Upper lobe of right lung (tissue), 1 donor: Measurements from ENCODE around the gene METTL8. TPM values are rescaled to one million over a fixed set of nuclear protein-coding genes. Genes with fewer than 3 reads are reported as not detected.
"Not testable (repeated sequence)": the region's sequence is repeated elsewhere in the genome, so short reads cannot be mapped to it uniquely, and the experiment has no call there.

Experiments
- ATAC-seq: fragments of 200-7000 bp; cut with Tn5 transposase; one replicate; pipeline ENCODE4 v1.9.1; 2020; ENCODE audit warnings: mild to moderate bottlenecking, moderate library complexity
- DNase-seq: peaks from one replicate; pipeline ENCODE4 v3.0.0-alpha.2; 2020
- H3K27ac ChIP-seq: fragments of 200-600 bp; one replicate; pipeline ENCODE4 v1.8.0; 2022
- H3K27me3 ChIP-seq: fragments of 200-600 bp; one replicate; pipeline ENCODE4 v1.8.0; 2022; ENCODE audit warnings: mild to moderate bottlenecking
- H3K36me3 ChIP-seq: fragments of 200-600 bp; one replicate; pipeline ENCODE4 v1.8.0; 2022
- H3K4me1 ChIP-seq: fragments of 200-600 bp; one replicate; pipeline ENCODE4 v1.8.0; 2022
- H3K4me3 ChIP-seq: fragments of 200-600 bp; one replicate; pipeline ENCODE4 v1.8.0; 2022; ENCODE audit warnings: mild to moderate bottlenecking
- H3K9me3 ChIP-seq: fragments of 200-600 bp; one replicate; pipeline ENCODE4 v1.8.0; 2022
- intact Hi-C: fragments of 100-400 bp; cut with DNase I; formaldehyde crosslinking; loops from one replicate; pipeline ENCODE4 v1.11.0; 2022
- total RNA-seq: library from RNA; stranded (reverse); fragmentation: NEBNext Ultra II Directional; extraction: Animal tissue kit (Norgen Biotek cat#: 25700); gene quantifications from one replicate; pipeline ENCODE4 v1.2.1, GENCODE V29; 2021
- TF ChIP-seq, protein P1 (sequence below): fragments of 200-600 bp; IDR thresholded peaks from one replicate; pipeline ENCODE4 v1.8.0; 2022; ENCODE audit warnings: antibody characterized with exemption
- donor health status: DM: no; HTN: yes; CAD: no; lungs with severe emphysema.

METTL8 gene
- total RNA-seq, 1 donor from 2014 or later = 18.2 TPM

DNA sequence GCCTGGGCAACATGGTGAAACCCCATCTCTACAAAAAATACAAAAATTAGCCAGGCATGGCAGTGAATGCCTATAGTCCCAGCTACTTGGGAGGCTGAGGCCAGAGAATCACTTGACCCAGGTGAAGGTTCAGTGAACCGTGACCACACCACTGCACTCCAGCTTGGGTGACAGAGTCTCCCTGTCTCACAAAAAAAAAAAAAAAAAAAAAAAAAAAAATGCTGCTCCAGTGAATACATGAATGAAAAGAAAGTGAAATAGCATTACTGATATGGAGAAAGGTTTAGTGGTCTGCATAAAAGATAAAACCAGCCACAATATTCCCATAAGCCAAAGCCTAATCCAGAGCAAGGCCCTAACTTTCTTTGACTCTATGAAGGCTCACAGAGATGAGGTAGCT is 44.5 kb downstream of the METTL8 start:
- intact Hi-C loops = no loop called here
- no peak for DNase-seq
- no peaks in the 10 kb centered on the region for H3K36me3 ChIP-seq
- ATAC-seq = no peak
- H3K4me3 ChIP-seq = no peak overlapping the region
- no peaks in the 10 kb centered on the region for H3K9me3 ChIP-seq
- no peaks in the 10 kb centered on the region for H3K27me3 ChIP-seq
- TF ChIP-seq, protein P1, sequence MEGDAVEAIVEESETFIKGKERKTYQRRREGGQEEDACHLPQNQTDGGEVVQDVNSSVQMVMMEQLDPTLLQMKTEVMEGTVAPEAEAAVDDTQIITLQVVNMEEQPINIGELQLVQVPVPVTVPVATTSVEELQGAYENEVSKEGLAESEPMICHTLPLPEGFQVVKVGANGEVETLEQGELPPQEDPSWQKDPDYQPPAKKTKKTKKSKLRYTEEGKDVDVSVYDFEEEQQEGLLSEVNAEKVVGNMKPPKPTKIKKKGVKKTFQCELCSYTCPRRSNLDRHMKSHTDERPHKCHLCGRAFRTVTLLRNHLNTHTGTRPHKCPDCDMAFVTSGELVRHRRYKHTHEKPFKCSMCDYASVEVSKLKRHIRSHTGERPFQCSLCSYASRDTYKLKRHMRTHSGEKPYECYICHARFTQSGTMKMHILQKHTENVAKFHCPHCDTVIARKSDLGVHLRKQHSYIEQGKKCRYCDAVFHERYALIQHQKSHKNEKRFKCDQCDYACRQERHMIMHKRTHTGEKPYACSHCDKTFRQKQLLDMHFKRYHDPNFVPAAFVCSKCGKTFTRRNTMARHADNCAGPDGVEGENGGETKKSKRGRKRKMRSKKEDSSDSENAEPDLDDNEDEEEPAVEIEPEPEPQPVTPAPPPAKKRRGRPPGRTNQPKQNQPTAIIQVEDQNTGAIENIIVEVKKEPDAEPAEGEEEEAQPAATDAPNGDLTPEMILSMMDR = no peak
- no peak overlapping the region for H3K27ac ChIP-seq
- peaks cover 3% of the 10 kb centered on the region for H3K4me1 ChIP-seq

DNA sequence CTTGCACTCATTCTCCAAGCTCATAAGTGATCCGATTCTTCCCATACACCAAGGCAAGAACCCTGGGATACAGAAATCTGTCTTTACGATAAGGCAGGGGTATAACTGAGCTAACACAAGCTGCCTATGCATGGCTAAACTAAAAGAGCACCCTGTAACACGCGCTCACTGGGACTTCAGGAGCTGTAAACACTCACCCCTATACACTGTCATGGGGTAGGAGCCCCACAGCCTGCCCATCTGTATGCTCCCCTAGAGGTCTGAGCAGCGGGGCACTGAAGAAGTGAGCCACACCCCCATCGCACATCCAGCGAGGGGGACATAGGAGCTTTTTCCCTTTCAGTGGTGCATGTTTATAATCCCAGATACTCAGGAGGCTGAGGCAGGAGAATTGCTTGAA is 46.7 kb downstream of the METTL8 start:
- H3K27ac ChIP-seq = no peak overlapping the region
- ATAC-seq (no peak), DNase-seq (no peak)
- TF ChIP-seq, protein P1 = no peak
- H3K36me3 ChIP-seq = no peaks in the 10 kb centered on the region
- no peaks in the 10 kb centered on the region for H3K9me3 ChIP-seq
- peaks cover 3% of the 10 kb centered on the region for H3K4me1 ChIP-seq
- H3K4me3 ChIP-seq = no peak overlapping the region
- H3K27me3 ChIP-seq = no peaks in the 10 kb centered on the region
- intact Hi-C loops = no loop called here

DNA sequence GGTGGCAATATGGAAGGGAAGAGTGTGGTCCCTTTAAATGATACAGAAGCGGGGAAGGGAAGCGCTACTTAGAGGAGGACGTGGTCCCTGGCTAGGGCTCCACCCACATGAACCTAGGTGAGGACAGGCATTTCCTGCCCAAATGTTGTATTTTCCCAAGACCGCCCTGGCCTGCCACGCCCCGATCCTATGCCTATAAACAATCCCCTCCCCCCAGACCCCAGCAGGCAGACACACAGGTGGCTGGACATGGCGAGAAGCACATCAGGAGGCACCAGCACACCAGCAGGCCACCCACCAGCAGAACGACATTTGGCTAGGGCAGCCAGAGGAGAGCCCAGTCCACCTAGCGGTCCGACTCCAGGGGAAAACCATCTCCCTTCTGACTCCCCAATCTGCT is 47.2 kb downstream of the METTL8 start:
- Histone ChIP-seq H3K4me1 (peaks cover 3% of the 10 kb centered on the region), H3K36me3 (no peaks in the 10 kb centered on the region), H3K4me3 (no peak overlapping the region), H3K27me3 (no peaks in the 10 kb centered on the region), H3K9me3 (no peaks in the 10 kb centered on the region), H3K27ac (no peak overlapping the region)
- TF ChIP-seq, protein P1 = no peak
- DNase-seq (no peak), ATAC-seq (no peak)
- intact Hi-C loops = no loop called here

DNA sequence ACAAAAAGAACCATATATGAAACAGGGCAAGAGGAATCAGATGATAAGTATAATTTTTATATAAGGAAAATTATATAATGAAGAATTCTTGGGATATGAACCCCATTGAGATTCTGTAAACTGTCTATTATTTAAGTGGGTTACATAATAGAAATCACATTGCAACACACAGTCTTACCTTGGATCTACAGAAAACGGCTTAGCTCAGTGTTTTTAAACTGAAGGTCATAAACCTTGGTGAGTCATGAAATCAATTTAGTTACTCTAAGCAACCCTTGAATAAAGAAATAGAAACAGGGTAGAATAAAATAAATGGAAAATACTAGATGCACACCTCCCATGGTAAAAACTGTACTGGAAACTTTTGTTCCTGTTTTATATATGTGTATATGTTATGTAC is 50.7 kb downstream of the METTL8 start:
- TF ChIP-seq, protein P1 = no peak
- no peaks in the 10 kb centered on the region for H3K27me3 ChIP-seq
- no peaks in the 10 kb centered on the region for H3K36me3 ChIP-seq
- intact Hi-C loops = no loop called here
- ATAC-seq (no peak), DNase-seq (no peak)
- no peak overlapping the region for H3K4me3 ChIP-seq
- H3K27ac ChIP-seq = no peak overlapping the region
- H3K4me1 ChIP-seq = no peaks in the 10 kb centered on the region
- no peaks in the 10 kb centered on the region for H3K9me3 ChIP-seq

DNA sequence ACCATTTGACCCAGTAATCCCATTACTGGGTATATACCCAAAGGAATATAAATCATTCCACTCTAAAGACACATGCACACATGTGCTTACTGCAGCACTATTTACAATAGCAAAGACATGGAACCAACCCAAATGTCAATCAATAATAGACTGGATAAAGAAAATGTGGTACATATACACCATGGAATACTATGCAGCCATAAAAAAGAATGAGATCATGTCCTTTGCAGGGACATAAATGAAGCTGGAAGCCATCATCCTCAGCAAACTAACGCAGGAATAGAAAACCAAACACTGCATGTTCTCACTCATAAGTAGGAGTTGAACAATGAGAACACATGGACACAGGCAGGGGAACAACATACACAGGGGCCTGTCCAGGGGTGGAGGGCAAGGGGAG is 51.6 kb downstream of the METTL8 start:
- H3K9me3 ChIP-seq, ATAC-seq, H3K36me3 ChIP-seq, H3K27me3 ChIP-seq, H3K27ac ChIP-seq, H3K4me1 ChIP-seq, DNase-seq, intact Hi-C loops, H3K4me3 ChIP-seq: not testable (repeated sequence)

DNA sequence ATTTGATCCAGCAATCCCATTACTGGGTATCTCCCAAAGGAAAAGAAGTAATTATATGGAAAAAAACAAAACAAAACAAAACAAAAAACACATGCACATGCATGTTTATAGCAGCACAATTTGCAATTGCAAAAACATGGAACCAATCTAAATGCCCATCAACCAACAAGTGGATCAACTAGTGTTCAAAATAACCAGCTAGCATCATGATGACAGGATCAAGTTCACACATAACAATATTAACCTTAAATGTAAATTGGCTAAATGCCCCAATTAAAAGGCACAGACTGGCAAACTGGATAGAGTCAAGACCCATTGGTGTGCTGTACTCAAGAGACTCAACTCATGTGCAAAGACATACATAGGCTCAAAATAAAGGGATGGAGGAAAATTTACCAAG is 55.9 kb downstream of the METTL8 start:
- H3K4me3 ChIP-seq, H3K4me1 ChIP-seq, ATAC-seq, H3K9me3 ChIP-seq, intact Hi-C loops, H3K27me3 ChIP-seq, DNase-seq, H3K36me3 ChIP-seq, H3K27ac ChIP-seq: not testable (repeated sequence)

DNA sequence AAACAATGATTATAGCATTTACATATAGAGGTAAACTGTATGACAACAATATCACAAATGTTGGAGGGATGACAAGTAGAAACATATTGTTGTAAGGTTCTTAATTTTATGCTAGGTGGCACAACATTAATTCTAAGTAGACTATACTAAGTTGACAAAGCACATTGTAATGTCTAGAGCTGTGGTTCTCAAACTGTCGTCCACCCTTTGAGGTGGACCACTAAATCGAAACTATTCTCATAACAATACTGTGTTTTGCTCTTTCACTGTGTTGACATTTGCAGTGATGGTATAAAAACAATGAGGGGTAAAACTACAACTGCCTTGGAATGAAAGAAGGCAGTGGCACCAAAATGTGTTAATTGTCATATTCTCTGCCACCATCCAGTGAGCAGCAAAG is 66.1 kb downstream of the METTL8 start:
- TF ChIP-seq, protein P1 = no peak
- intact Hi-C loops = no loop called here
- ATAC-seq (no peak), DNase-seq (no peak)
- H3K4me1 ChIP-seq = no peaks in the 10 kb centered on the region
- no peaks in the 10 kb centered on the region for H3K36me3 ChIP-seq
- H3K9me3 ChIP-seq = no peaks in the 10 kb centered on the region
- no peak overlapping the region for H3K27ac ChIP-seq
- H3K4me3 ChIP-seq = no peak overlapping the region
- H3K27me3 ChIP-seq = no peaks in the 10 kb centered on the region
